H1 (cell line): ENCODE measurements around the gene COIL. TPM values are rescaled to one million over a fixed set of nuclear protein-coding genes. Genes with fewer than 3 reads are reported as not detected.

Experiments used
- CTCF ChIA-PET: fragments of 300-600 bp; sonication (Branson Sonifier 250); formaldehyde crosslinking; loops from one replicate; lab custom pipeline; 2021; ENCODE audit not compliant: partially characterized antibody; lab: Charles Lee
- POLR2A ChIA-PET: fragments of 300-600 bp; sonication (Branson Sonifier 250); formaldehyde crosslinking; loops from one replicate; lab custom pipeline; 2021; ENCODE audit warnings: inconsistent platforms; ENCODE audit not compliant: partially characterized antibody; lab: Charles Lee
- DNase-seq, 2 experiments: peaks; one replicate each; pipeline versions ENCODE4 v3.0.0 to v3.0.0-alpha.2; 2010 to 2022; ENCODE audit warnings: low spot score in 2 of 2, low read depth in 1 of 2, mixed read lengths in 1 of 2
- FAIRE-seq: peaks from 2 replicates; lab custom pipeline; 2011; peaks lifted over from hg19 to GRCh38; lab: Jason Lieb, UNC
- H2AFZ ChIP-seq: 2 replicates; pipeline ENCODE4 v1.8.1; 2012; ENCODE audit warnings: low read length, inconsistent platforms
- H2AK5ac ChIP-seq: 2 replicates; pipeline ENCODE4 v1.6.1; 2013; ENCODE audit warnings: low read depth, low read length
- H2BK120ac ChIP-seq: replicated peaks from 2 replicates; pipeline ENCODE3; 2013; ENCODE audit warnings: low read depth, low read length, inconsistent platforms
- H2BK12ac ChIP-seq: 2 replicates; pipeline ENCODE4 v1.6.1; 2013; ENCODE audit warnings: low read depth, low read length
- H2BK15ac ChIP-seq: 2 replicates; pipeline ENCODE4 v1.6.1; 2013; ENCODE audit warnings: low read length
- H2BK20ac ChIP-seq: 2 replicates; pipeline ENCODE4 v1.6.1; 2013; ENCODE audit warnings: low read length
- H2BK5ac ChIP-seq: 2 replicates; pipeline ENCODE4 v1.6.1; 2013; ENCODE audit warnings: low read depth, low read length
- H3K14ac ChIP-seq: 2 replicates; pipeline ENCODE4 v1.6.1; 2013; ENCODE audit warnings: inconsistent platforms; ENCODE audit not compliant: insufficient read length
- H3K18ac ChIP-seq: 2 replicates; pipeline ENCODE4 v1.6.1; 2013; ENCODE audit warnings: low read length; ENCODE audit errors: extremely low read depth
- H3K23ac ChIP-seq: 2 replicates; pipeline ENCODE4 v1.6.1; 2013; ENCODE audit warnings: inconsistent platforms; ENCODE audit not compliant: insufficient read length
- H3K23me2 ChIP-seq: 2 replicates; pipeline ENCODE4 v1.6.1; 2013; ENCODE audit warnings: low read depth, low read length
- H3K27ac ChIP-seq: 2 replicates; pipeline ENCODE4 v1.6.1; 2011; ENCODE audit warnings: low read depth, low read length, inconsistent platforms
- H3K27me3 ChIP-seq, 4 experiments: replicated peaks in 1 of 4; 1 replicate in 1 of 4; 2 replicates in 3 of 4; pipeline versions ENCODE4 v1.6.1 to v1.8.1; 2011 to 2013; ENCODE audit warnings: low read length in 3 of 4, mild to moderate bottlenecking in 3 of 4, inconsistent platforms in 2 of 4, mixed read lengths in 2 of 4, moderate library complexity in 1 of 4; ENCODE audit not compliant: control insufficient read depth in 3 of 4, insufficient read depth in 3 of 4; ENCODE audit errors: extremely low read depth in 1 of 4
- H3K36me3 ChIP-seq, 4 experiments: 2 replicates each; pipeline versions ENCODE4 v1.6.1 to v1.8.1; 2011 to 2013; ENCODE audit warnings: mild to moderate bottlenecking in 4 of 4, low read length in 3 of 4, moderate library complexity in 2 of 4, control low read depth in 1 of 4, inconsistent platforms in 1 of 4; ENCODE audit not compliant: insufficient read depth in 4 of 4, control insufficient read depth in 2 of 4
- H3K4ac ChIP-seq: replicated peaks from 2 replicates; pipeline ENCODE3; 2013; ENCODE audit warnings: low read length, low read depth, mixed read lengths, inconsistent platforms; ENCODE audit not compliant: insufficient read length
- H3K4me1 ChIP-seq, 4 experiments: replicated peaks in 1 of 4; 1 replicate in 1 of 4; 2 replicates in 3 of 4; pipeline versions ENCODE4 v1.6.1 to v1.8.1; 2011 to 2013; ENCODE audit warnings: low read length in 3 of 4, inconsistent platforms in 2 of 4, mixed read lengths in 1 of 4; ENCODE audit not compliant: insufficient read depth in 4 of 4, control insufficient read depth in 3 of 4
- H3K4me2 ChIP-seq, 2 experiments: 2 replicates each; pipeline versions ENCODE4 v1.6.1 to v1.8.1; 2011 to 2013; ENCODE audit warnings: low read depth in 2 of 2, low read length in 2 of 2, control low read depth in 1 of 2, inconsistent platforms in 1 of 2, mild to moderate bottlenecking in 1 of 2; ENCODE audit not compliant: insufficient read depth in 1 of 2
- H3K4me3 ChIP-seq, 4 experiments: fragments of 200-600, 300-600 bp in 1 of 4; sonication (generic), shearing (Covaris generic), sonication (Bioruptor Twin) in 1 of 4; 2 replicates each; pipeline versions ENCODE4 v1.5.1 to v1.8.1; 2011 to 2016; ENCODE audit warnings: low read length in 4 of 4, low read depth in 3 of 4, control low read depth in 2 of 4, inconsistent platforms in 2 of 4, mild to moderate bottlenecking in 2 of 4, mixed read lengths in 1 of 4, moderate library complexity in 1 of 4; ENCODE audit not compliant: insufficient read depth in 2 of 4; ENCODE audit errors: extremely low read depth in 1 of 4
- H3K56ac ChIP-seq: replicated peaks from 2 replicates; pipeline ENCODE3; 2013; ENCODE audit warnings: low read depth, mild to moderate bottlenecking, mixed read lengths, low read length, inconsistent platforms; ENCODE audit not compliant: insufficient read length
- H3K79me1 ChIP-seq: 2 replicates; pipeline ENCODE4 v1.6.1; 2013; ENCODE audit warnings: low read depth, low read length, control low read depth
- H3K79me2 ChIP-seq, 2 experiments: 2 replicates each; pipeline versions ENCODE4 v1.6.1 to v1.8.1; 2012 to 2013; ENCODE audit warnings: low read length in 2 of 2, mild to moderate bottlenecking in 2 of 2, inconsistent platforms in 1 of 2; ENCODE audit not compliant: insufficient read depth in 2 of 2, control insufficient read depth in 1 of 2
- H3K9ac ChIP-seq, 4 experiments: replicated peaks in 1 of 4; 1 replicate in 1 of 4; 2 replicates in 3 of 4; pipeline versions ENCODE4 v1.6.1 to v1.8.1; 2011 to 2013; ENCODE audit warnings: low read depth in 3 of 4, low read length in 3 of 4, control low read depth in 2 of 4, mild to moderate bottlenecking in 2 of 4, moderate library complexity in 2 of 4, inconsistent platforms in 1 of 4; ENCODE audit errors: extremely low read depth in 1 of 4
- H3K9me3 ChIP-seq, 2 experiments: 2 replicates each; pipeline versions ENCODE4 v1.6.1 to v1.8.1; 2012 to 2013; ENCODE audit warnings: mild to moderate bottlenecking in 2 of 2, moderate library complexity in 2 of 2, control low read depth in 1 of 2, inconsistent platforms in 1 of 2, low read depth in 1 of 2, low read length in 1 of 2, mixed read lengths in 1 of 2; ENCODE audit not compliant: insufficient read depth in 2 of 2
- H4K20me1 ChIP-seq, 2 experiments: replicated peaks in 1 of 2; 2 replicates each; pipeline versions ENCODE3 to v1.8.1; 2011 to 2013; ENCODE audit warnings: inconsistent platforms in 2 of 2, low read length in 2 of 2, mild to moderate bottlenecking in 1 of 2; ENCODE audit not compliant: insufficient read depth in 2 of 2, control insufficient read depth in 1 of 2
- H4K5ac ChIP-seq: 2 replicates; pipeline ENCODE4 v1.6.1; 2013; ENCODE audit warnings: low read length, low read depth, mixed read lengths, inconsistent platforms; ENCODE audit not compliant: insufficient read length
- H4K8ac ChIP-seq: 2 replicates; pipeline ENCODE4 v1.8.0; 2013; ENCODE audit warnings: mild to moderate bottlenecking, moderate library complexity, low read length, inconsistent platforms; ENCODE audit not compliant: insufficient read depth; ENCODE audit errors: extremely low read depth
- H4K91ac ChIP-seq: replicated peaks from 2 replicates; pipeline ENCODE3; 2013; ENCODE audit warnings: low read length, mixed read lengths, inconsistent platforms; ENCODE audit not compliant: insufficient read length
- CHD1 ChIP-seq: IDR thresholded peaks from 2 replicates; pipeline ENCODE4 v1.6.1; 2012; ENCODE audit warnings: low read depth, low read length, improper control_type of control experiment
- CTBP2 ChIP-seq: IDR thresholded peaks from 2 replicates; pipeline ENCODE4 v1.7.0; 2011; ENCODE audit warnings: borderline replicate concordance, mild to moderate bottlenecking, moderate library complexity, mixed read lengths, low read length; ENCODE audit not compliant: insufficient read depth, insufficient read length
- FOSL1 ChIP-seq: IDR thresholded peaks from 2 replicates; pipeline ENCODE4 v1.6.1; 2011; ENCODE audit warnings: mild to moderate bottlenecking, low read depth, low read length, moderate library complexity; ENCODE audit not compliant: insufficient read depth
- HDAC6 ChIP-seq: IDR thresholded peaks from one replicate; pipeline ENCODE4 v1.7.1; 2012; ENCODE audit warnings: low read depth, mild to moderate bottlenecking, inconsistent platforms, low read length, moderate library complexity
- RBBP5 ChIP-seq: IDR thresholded peaks from 2 replicates; pipeline ENCODE4 v1.7.1; 2012; ENCODE audit warnings: low read depth, mild to moderate bottlenecking, inconsistent platforms, low read length, moderate library complexity, borderline replicate concordance
- RFX5 ChIP-seq: IDR thresholded peaks from 2 replicates; pipeline ENCODE4 v1.6.1; 2011; ENCODE audit warnings: low read depth, low read length, improper control_type of control experiment, borderline replicate concordance
- SAP30 ChIP-seq: fragments of 300-600 bp; sonication (generic); IDR thresholded peaks from 2 replicates; pipeline ENCODE4 v1.7.1; 2012; ENCODE audit warnings: low read length, moderate library complexity, mild to moderate bottlenecking, inconsistent platforms; ENCODE audit not compliant: insufficient read depth, insufficient replicate concordance
- SP1 ChIP-seq: IDR thresholded peaks from 2 replicates; pipeline ENCODE4 v1.6.1; 2011; ENCODE audit warnings: low read depth, low read length
- TEAD4 ChIP-seq: IDR thresholded peaks from 2 replicates; pipeline ENCODE4 v1.6.1; 2012; ENCODE audit warnings: low read depth, low read length, inconsistent platforms, mixed read lengths
- ZNF274 ChIP-seq: IDR thresholded peaks from 2 replicates; pipeline ENCODE4 v1.7.0; 2012; ENCODE audit warnings: low read length, borderline replicate concordance; ENCODE audit errors: extremely low read depth
- WGBS, 2 experiments: shearing (Covaris generic) in 1 of 2; methylation state at CpG; one replicate each; pipeline versions ENCODE4 v1.1.6 to v1.1.7; 2013 to 2015; ENCODE audit warnings: low lambda C conversion rate in 2 of 2, mixed read lengths in 2 of 2, inconsistent platforms in 1 of 2, low coverage in 1 of 2, missing lambda C conversion rate in 1 of 2; ENCODE audit not compliant: insufficient replicate concordance in 2 of 2, insufficient coverage in 1 of 2, insufficient read length in 1 of 2; ENCODE audit errors: extremely low coverage in 1 of 2, missing lambda C conversion rate in 1 of 2; 5-methylcytosine and 5-hydroxymethylcytosine counted together
- polyA plus RNA-seq, 7 experiments: library from polyadenylated mRNA; depleted of rRNA in 3 of 7; stranded (reverse) in 5 of 7; unstranded in 2 of 7; fragments of >200 nt in 5 of 7; fragments of 200-250 nt in 2 of 7; gene quantifications; 1 replicate in 5 of 7; 2 replicates in 1 of 7; 4 replicates in 1 of 7; pipeline versions ENCODE4 v1.2.1 to v1.2.3, GENCODE V29; 2011 to 2013; ENCODE audit warnings: missing spikeins in 2 of 7, mixed read lengths in 2 of 7
- total RNA-seq: library from RNA; stranded (reverse); fragmentation: NEBNext Ultra II Directional; extraction: Animal tissue kit (Norgen Biotek cat#: 25700); gene quantifications from 2 replicates; pipeline ENCODE4 v1.2.1, GENCODE V29; 2021
- TF ChIP-seq, protein P1 (sequence below): IDR thresholded peaks from 2 replicates; pipeline ENCODE4 v1.6.1; 2011; ENCODE audit warnings: low read depth, mild to moderate bottlenecking, low read length; ENCODE audit not compliant: insufficient read depth

Gene COIL
- total and polyA plus RNA-seq, 2 of the 8 experiments (the other 6 are each of a cell fraction or from before 2014, with no cell fraction given): 5.2 to 23.6 TPM

DNA sequence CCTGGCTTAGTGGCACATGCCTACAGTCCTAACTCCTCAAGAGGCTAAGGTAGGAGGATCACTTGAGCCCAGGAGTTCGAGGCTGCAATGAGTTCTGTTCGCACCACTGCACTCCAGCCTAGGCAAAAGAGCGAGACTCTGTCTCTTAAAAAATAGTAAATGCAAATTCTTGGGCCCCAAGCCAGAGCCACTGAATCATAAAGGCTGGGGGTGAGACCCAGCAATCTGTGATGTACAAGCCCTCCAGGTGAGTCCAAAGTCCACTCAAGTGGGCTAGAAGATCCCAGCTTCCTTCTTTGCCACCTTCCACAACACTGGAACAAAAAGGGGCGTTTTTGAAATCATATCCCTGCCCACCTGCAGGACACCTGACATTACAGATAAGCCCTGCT, 63.9 kb downstream of the COIL start:
- 99% methylated on average over 4 of the region's 4 CpGs; no CpG with 5 or more reads in 1 of the 2 experiments for WGBS, 2 experiments
- CTCF ChIA-PET: interaction anchor here (0.6 to 0.7 kb wide), 2 partner anchors 370 to 669 kb away, joined by 3 to 4 read pairs; no protein-coding TSS in a partner anchor

More for the DNA sequence above, 63.9 kb downstream of the COIL start:
- no peaks in the 10 kb centered on the region for H3K79me2 ChIP-seq
- H3K79me1 ChIP-seq: no peaks in the 10 kb centered on the region; the same call in 1 of the 2 replicates
- FAIRE-seq: no peak
- H2BK15ac ChIP-seq: no peak overlapping the region
- H3K9me3 ChIP-seq: no peaks in the 10 kb centered on the region
- no peak for TF ChIP-seq ZNF274
- no peak for TF ChIP-seq HDAC6
- no peak for TF ChIP-seq SP1
- TF ChIP-seq CHD1: no peak
- TF ChIP-seq, protein P1, sequence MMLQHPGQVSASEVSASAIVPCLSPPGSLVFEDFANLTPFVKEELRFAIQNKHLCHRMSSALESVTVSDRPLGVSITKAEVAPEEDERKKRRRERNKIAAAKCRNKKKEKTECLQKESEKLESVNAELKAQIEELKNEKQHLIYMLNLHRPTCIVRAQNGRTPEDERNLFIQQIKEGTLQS: no peak
- TF ChIP-seq RFX5: no peak
- TF ChIP-seq CTBP2: no peak
- TF ChIP-seq FOSL1: no peak
- no peak for TF ChIP-seq TEAD4
- TF ChIP-seq SAP30: no peak
- no peak for TF ChIP-seq RBBP5
- DNase-seq: no peak
- H3K4me1 ChIP-seq: peaks cover 0 to 3% (median 0%) of the 10 kb centered on the region in 4 experiments; a peak in 2 of 7 replicates
- H3K4me3 ChIP-seq: no peak overlapping the region
- peaks cover 3 to 34% (median 7%) of the 10 kb centered on the region in 4 experiments; a peak in 5 of 8 replicates for H3K36me3 ChIP-seq
- no peak overlapping the region for H4K91ac ChIP-seq
- H4K8ac ChIP-seq: no peak overlapping the region; the same call in 1 of the 2 replicates
- no peak overlapping the region for H3K9ac ChIP-seq
- H3K23ac ChIP-seq: no peak overlapping the region
- no peak overlapping the region for H2BK5ac ChIP-seq
- POLR2A ChIA-PET: no interaction called here
- no peak overlapping the region for H3K14ac ChIP-seq
- no peak overlapping the region for H2AFZ ChIP-seq
- peaks cover 6% of the 10 kb centered on the region; the same call in 1 of the 2 replicates for H3K23me2 ChIP-seq
- no peak overlapping the region for H3K4me2 ChIP-seq
- H2BK20ac ChIP-seq: no peak overlapping the region
- H2AK5ac ChIP-seq: no peak overlapping the region
- no peak overlapping the region for H3K27ac ChIP-seq
- no peak overlapping the region for H3K4ac ChIP-seq
- no peak overlapping the region for H2BK12ac ChIP-seq
- H3K18ac ChIP-seq: no peak overlapping the region
- no peak overlapping the region for H4K5ac ChIP-seq
- H3K27me3 ChIP-seq: no peaks in the 10 kb centered on the region
- peaks cover 2 to 3% of the 10 kb centered on the region in 2 experiments for H4K20me1 ChIP-seq
- no peak overlapping the region for H2BK120ac ChIP-seq
- H3K56ac ChIP-seq: no peak overlapping the region
